Measurements from ENCODE around the gene SLC9A1.
A peak's percentile ranks its signal among the peaks of the same experiment; 100 is the strongest.

SLC9A1 gene

DNA sequence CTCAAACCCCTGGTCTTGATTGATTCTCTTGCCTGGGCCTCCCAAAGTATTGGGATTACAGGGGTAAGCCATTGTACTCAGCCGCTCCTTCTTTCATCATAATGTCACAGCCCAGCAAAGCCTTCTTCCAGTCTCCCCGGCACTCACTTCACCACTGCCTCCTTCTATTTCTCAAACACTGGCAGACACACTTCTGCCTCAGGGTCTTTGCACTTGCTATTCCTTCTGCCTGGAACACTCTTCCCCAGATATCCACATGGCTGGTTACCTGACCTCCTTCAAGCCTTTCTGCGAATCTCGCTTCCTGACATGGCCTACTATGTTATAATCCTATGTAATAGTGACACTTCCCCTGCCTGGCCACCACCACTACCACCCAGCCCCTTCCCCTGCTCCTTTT, 7.2 kb upstream of the SLC9A1 start:
- TF ChIP-seq, protein P1, sequence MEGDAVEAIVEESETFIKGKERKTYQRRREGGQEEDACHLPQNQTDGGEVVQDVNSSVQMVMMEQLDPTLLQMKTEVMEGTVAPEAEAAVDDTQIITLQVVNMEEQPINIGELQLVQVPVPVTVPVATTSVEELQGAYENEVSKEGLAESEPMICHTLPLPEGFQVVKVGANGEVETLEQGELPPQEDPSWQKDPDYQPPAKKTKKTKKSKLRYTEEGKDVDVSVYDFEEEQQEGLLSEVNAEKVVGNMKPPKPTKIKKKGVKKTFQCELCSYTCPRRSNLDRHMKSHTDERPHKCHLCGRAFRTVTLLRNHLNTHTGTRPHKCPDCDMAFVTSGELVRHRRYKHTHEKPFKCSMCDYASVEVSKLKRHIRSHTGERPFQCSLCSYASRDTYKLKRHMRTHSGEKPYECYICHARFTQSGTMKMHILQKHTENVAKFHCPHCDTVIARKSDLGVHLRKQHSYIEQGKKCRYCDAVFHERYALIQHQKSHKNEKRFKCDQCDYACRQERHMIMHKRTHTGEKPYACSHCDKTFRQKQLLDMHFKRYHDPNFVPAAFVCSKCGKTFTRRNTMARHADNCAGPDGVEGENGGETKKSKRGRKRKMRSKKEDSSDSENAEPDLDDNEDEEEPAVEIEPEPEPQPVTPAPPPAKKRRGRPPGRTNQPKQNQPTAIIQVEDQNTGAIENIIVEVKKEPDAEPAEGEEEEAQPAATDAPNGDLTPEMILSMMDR (IDR thresholded peaks at IDR 0.05; ENCODE audit: control extremely low read depth, extremely low read depth, low read depth, missing control alignments) = no peak
- ChIA-PET CTCF (interaction anchor here (1.3 kb wide), 1 partner anchor 138 kb away, joined by 4 read pairs; no protein-coding TSS in a partner anchor), POLR2A (no interaction called here)
- no peak for DNase-seq (ENCODE audit: extremely low spot score)

DNA sequence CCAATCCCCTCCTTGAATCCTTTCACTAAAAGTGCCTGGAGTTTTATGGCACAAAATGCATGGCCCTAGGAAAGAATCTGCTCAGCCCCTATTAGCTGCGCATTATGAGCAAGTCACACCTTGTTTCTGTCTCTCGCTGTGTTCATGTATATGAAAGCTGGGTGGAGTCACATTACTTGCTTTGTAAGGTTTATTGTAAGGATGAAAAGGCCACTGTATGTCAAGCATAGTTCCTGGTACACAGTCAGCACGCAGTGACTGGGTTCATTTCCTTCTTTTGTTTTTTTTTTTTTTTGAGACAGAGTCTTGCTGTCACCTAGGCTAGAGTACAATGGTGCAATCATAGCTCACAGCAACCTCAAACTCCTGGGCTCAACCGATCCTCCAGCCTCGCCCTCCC, 6.7 kb upstream of the SLC9A1 start:
- POLR2A ChIA-PET = no interaction called here
- CTCF ChIA-PET = interaction anchor here (1.3 kb wide), 1 partner anchor 138 kb away, joined by 4 read pairs; no protein-coding TSS in a partner anchor
- DNase-seq (ENCODE audit: extremely low spot score) = peak; percentile 66

DNA sequence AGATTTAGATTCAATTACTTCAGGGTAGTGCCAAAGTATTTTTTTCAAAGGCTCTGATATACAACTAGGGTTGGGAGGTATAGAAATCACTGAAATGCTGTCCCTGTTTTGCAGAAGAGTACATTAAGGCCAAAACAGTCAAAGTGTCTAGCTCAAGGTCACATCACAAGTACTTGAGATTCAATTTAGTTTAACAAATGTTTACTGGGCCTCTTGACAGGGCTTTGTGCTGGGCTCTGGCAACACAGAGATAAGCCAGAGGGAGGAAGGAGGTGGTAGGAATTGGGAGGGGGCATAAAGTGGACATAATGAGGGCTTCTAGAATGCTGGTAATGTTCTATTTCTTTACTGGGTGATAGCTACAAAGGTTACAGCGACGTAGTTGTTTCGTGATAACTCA, 2.3 kb upstream of the SLC9A1 start:
- CTCF ChIA-PET = interaction anchor here (1.1 to 7.9 kb wide), 7 partner anchors 15 to 201 kb away, joined by 3 to 88 read pairs (median 3); no protein-coding TSS in a partner anchor
- POLR2A ChIA-PET = no interaction called here

More for the DNA sequence above, 6.7 kb upstream of the SLC9A1 start:
- TF ChIP-seq, protein P1 (IDR thresholded peaks at IDR 0.05; ENCODE audit: control extremely low read depth, extremely low read depth, low read depth, missing control alignments) = no peak

DNA sequence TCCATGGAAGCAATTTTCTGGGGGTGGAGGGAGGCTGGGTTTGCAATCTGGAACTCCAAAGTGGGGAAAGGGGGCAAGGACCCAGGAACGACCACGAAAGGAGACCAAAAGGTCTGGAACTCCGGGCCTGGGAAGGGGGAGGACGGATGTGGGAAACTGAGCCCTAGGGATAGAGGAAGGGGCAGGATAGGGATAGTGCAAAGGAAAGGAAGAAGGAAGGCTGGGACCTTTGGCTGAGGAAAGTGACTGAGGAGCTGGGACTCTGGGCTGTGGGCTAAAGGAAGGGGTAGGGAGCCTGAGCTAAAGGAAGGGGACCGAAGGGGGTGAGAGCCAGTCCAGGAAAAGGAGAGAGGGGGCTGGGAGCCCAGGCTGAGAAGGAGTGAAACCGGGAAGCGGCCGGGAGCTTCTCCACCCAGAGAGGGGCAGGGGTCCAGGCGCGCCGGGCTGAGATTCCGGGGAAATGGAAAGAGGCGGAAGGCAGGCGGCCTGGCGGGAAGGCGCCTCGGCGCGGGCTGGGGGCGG, 395 bp downstream of the SLC9A1 start:
- ChIA-PET CTCF (interaction anchor here (0.6 to 7.9 kb wide), 21 partner anchors 9 to 208 kb away, joined by 3 to 88 read pairs (median 3); no protein-coding TSS in a partner anchor), POLR2A (interaction anchor here (0.5 to 3.6 kb wide), 23 partner anchors 9 to 1598 kb away, joined by 3 to 110 read pairs (median 4); partner anchors contain the start of genes FAM76A, GPN2 and WDTC1)
- TF ChIP-seq, protein P1 (IDR thresholded peaks at IDR 0.05; ENCODE audit: control extremely low read depth, extremely low read depth, low read depth, missing control alignments) = no peak
- DNase-seq (ENCODE audit: extremely low spot score) = no peak

More for the DNA sequence above, 2.3 kb upstream of the SLC9A1 start:
- TF ChIP-seq, protein P1 (IDR thresholded peaks at IDR 0.05; ENCODE audit: control extremely low read depth, extremely low read depth, low read depth, missing control alignments) = no peak
- no peak for DNase-seq (ENCODE audit: extremely low spot score)

DNA sequence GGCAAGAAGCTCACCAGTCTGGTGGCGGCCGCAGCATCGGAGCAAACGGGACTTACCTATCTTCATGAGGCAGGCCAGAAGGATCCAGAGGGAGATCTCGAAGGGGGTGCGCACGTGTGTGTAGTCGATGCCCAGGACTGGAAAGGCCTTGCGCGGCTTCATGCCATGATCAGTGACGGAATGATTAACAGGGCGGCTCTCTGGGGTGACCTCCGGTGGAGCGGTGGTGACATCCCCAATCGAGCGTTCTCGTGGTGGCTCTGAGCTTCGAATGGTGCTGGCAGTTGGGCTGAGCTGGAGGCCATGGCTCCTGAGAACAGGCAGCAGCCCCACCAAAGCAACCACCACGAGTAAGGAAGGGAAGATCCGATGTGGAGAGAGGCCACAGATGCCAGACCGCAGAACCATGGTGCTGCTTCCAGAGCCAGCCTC, 982 bp downstream of the SLC9A1 start:
- ChIA-PET CTCF (interaction anchor here (0.9 to 7.9 kb wide), 8 partner anchors 10 to 130 kb away, joined by 3 to 88 read pairs (median 4); no protein-coding TSS in a partner anchor), POLR2A (interaction anchor here (1.0 to 3.6 kb wide), 10 partner anchors 10 to 572 kb away, joined by 3 to 110 read pairs (median 5); partner anchors contain the start of genes FAM76A and GPN2)
- TF ChIP-seq, protein P1 (IDR thresholded peaks at IDR 0.05; ENCODE audit: control extremely low read depth, extremely low read depth, low read depth, missing control alignments) = no peak
- DNase-seq (ENCODE audit: extremely low spot score) = no peak

DNA sequence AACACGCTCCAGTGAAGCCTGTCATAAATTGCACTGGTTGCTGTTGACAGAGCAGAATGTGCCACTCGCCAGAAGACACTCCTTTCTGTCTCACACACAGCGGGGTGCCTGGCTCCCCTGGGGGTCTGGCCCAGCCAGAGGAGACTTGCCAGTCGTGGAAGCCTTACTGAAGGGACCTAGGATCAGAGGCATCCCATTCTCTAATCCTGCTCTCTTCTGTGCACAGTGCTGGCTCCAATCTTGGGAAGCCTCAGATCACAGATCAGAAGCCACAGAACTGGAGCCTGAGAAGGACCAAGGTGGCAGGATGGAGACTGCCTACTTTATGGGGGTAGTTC, 1.4 kb downstream of the SLC9A1 start:
- DNase-seq (ENCODE audit: extremely low spot score) = no peak
- ChIA-PET CTCF (interaction anchor here (1.2 to 7.9 kb wide), 5 partner anchors 16 to 143 kb away, joined by 3 to 88 read pairs (median 6); no protein-coding TSS in a partner anchor), POLR2A (interaction anchor here (1.4 to 3.6 kb wide), 4 partner anchors 13 to 51 kb away, joined by 4 to 110 read pairs (median 10); no protein-coding TSS in a partner anchor)
- TF ChIP-seq, protein P1 (IDR thresholded peaks at IDR 0.05; ENCODE audit: control extremely low read depth, extremely low read depth, low read depth, missing control alignments) = no peak
